GM23338 (cell line): ENCODE data around the gene ELAPOR2. TPM values are rescaled to one million over a fixed set of nuclear protein-coding genes. Genes with fewer than 3 reads are reported as not detected.
A peak's percentile ranks its signal among the peaks of the same experiment; 100 is the strongest.

Source experiments
- ATAC-seq: fragments of 200-7000 bp; cut with Tn5 transposase; 3 replicates; pipeline ENCODE4 v1.9.1; 2020
- DNase-seq: peaks from one replicate; pipeline ENCODE4 v3.0.0-alpha.2; 2015; ENCODE audit warnings: low spot score
- H2AFZ ChIP-seq: fragments of 200-600 bp; sonication (generic); 2 replicates; pipeline ENCODE4 v1.8.0; 2016; ENCODE audit warnings: antibody characterized with exemption, mild to moderate bottlenecking, moderate library complexity
- H3F3A ChIP-seq: fragments of 200-600 bp; sonication (generic); replicated peaks from 2 replicates; pipeline ENCODE4 v1.8.0; 2017; ENCODE audit warnings: antibody characterized with exemption, mixed run types, low read depth
- H3K27ac ChIP-seq: fragments of 200-600 bp; sonication (generic); 2 replicates; pipeline ENCODE4 v1.6.1; 2016; ENCODE audit warnings: low read depth
- H3K27me3 ChIP-seq: fragments of 200-600 bp; sonication (generic); 2 replicates; pipeline ENCODE4 v1.8.0; 2016; ENCODE audit warnings: mild to moderate bottlenecking, mixed run types, moderate library complexity; ENCODE audit not compliant: insufficient read depth
- H3K36me3 ChIP-seq: fragments of 200-600 bp; sonication (generic); 2 replicates; pipeline ENCODE4 v1.8.0; 2016; ENCODE audit warnings: mild to moderate bottlenecking; ENCODE audit not compliant: insufficient read depth
- H3K4me1 ChIP-seq: fragments of 200-600 bp; sonication (generic); 2 replicates; pipeline ENCODE4 v1.8.0; 2016; ENCODE audit warnings: mild to moderate bottlenecking, moderate library complexity; ENCODE audit not compliant: insufficient read depth
- H3K4me2 ChIP-seq: fragments of 200-600 bp; sonication (generic); 2 replicates; pipeline ENCODE4 v1.7.1; 2017; ENCODE audit warnings: mixed run types
- H3K4me3 ChIP-seq: fragments of 200-600 bp; sonication (generic); 2 replicates; pipeline ENCODE4 v1.6.1; 2016; ENCODE audit warnings: mixed run types
- H3K79me2 ChIP-seq: fragments of 200-600 bp; sonication (generic); replicated peaks from 2 replicates; pipeline ENCODE4 v1.8.0; 2017; ENCODE audit warnings: mild to moderate bottlenecking; ENCODE audit not compliant: insufficient read depth
- H3K9me2 ChIP-seq: fragments of 200-600 bp; sonication (generic); 2 replicates; pipeline ENCODE4 v1.8.0; 2017; ENCODE audit not compliant: insufficient read depth
- H4K20me1 ChIP-seq: fragments of 200-600 bp; sonication (generic); replicated peaks from 2 replicates; pipeline ENCODE4 v1.8.0; 2017; ENCODE audit warnings: mild to moderate bottlenecking; ENCODE audit not compliant: insufficient read depth
- H3K27ac Mint-ChIP-seq: 2 replicates; pipeline ENCODE4 v1.8.0; 2020; ENCODE audit warnings: inconsistent platforms, mild to moderate bottlenecking, moderate library complexity, mixed read lengths
- H3K27me3 Mint-ChIP-seq: 3 replicates; pipeline ENCODE4 v1.8.0; 2022; ENCODE audit warnings: low read depth, mild to moderate bottlenecking, moderate library complexity, mixed read lengths, inconsistent platforms; ENCODE audit not compliant: insufficient read depth, poor library complexity
- H3K36me3 Mint-ChIP-seq: 3 replicates; pipeline ENCODE4 v1.8.0; 2021; ENCODE audit warnings: low read depth, mild to moderate bottlenecking, inconsistent platforms, moderate library complexity, mixed read lengths
- H3K4me1 Mint-ChIP-seq: 3 replicates; pipeline ENCODE4 v1.8.0; 2020; ENCODE audit warnings: mild to moderate bottlenecking, inconsistent platforms, mixed read lengths
- H3K4me3 Mint-ChIP-seq: 3 replicates; pipeline ENCODE4 v1.8.0; 2021; ENCODE audit warnings: moderate library complexity, mild to moderate bottlenecking, inconsistent platforms, mixed read lengths
- H3K9me3 Mint-ChIP-seq: 3 replicates; pipeline ENCODE4 v1.8.0; 2020; ENCODE audit warnings: moderate library complexity, mild to moderate bottlenecking, inconsistent platforms, mixed read lengths
- CREB1 ChIP-seq: fragments of 250-450 bp; sonication (Bioruptor Pico); IDR thresholded peaks from 2 replicates; pipeline ENCODE4 v1.5.0; 2020; ENCODE audit warnings: low read depth, mild to moderate bottlenecking, moderate library complexity
- EZH2 ChIP-seq: fragments of 200-600 bp; sonication (generic); IDR thresholded peaks from one replicate; pipeline ENCODE4 v1.8.0; 2017; ENCODE audit warnings: antibody characterized with exemption, mild to moderate bottlenecking, low read depth; ENCODE audit not compliant: unreplicated experiment
- EZH2phosphoT487 ChIP-seq: fragments of 200-600 bp; sonication (generic); IDR thresholded peaks from one replicate; pipeline ENCODE4 v1.8.1; 2018; ENCODE audit warnings: antibody characterized with exemption; ENCODE audit not compliant: unreplicated experiment
- JUNB ChIP-seq: IDR thresholded peaks from one replicate; pipeline ENCODE4 v1.6.1; 2016; ENCODE audit warnings: antibody characterized with exemption; ENCODE audit not compliant: unreplicated experiment
- NANOG ChIP-seq: IDR thresholded peaks from 2 replicates; pipeline ENCODE4 v1.6.1; 2016; ENCODE audit warnings: antibody characterized with exemption, borderline replicate concordance
- POLR2AphosphoS5 ChIP-seq: IDR thresholded peaks from 2 replicates; pipeline ENCODE4 v1.6.1; 2016; ENCODE audit warnings: antibody characterized with exemption, low read depth
- STAT1 ChIP-seq: IDR thresholded peaks from one replicate; pipeline ENCODE4 v1.6.1; 2016; ENCODE audit warnings: antibody characterized with exemption; ENCODE audit not compliant: unreplicated experiment
- ZNF114 ChIP-seq: fragments of 250-450 bp; sonication (Bioruptor Pico); IDR thresholded peaks from 2 replicates; pipeline ENCODE4 v1.5.0; 2020; ENCODE audit warnings: mild to moderate bottlenecking, moderate library complexity
- ZNF331 ChIP-seq: fragments of 250-450 bp; sonication (Bioruptor Pico); IDR thresholded peaks from 2 replicates; pipeline ENCODE4 v1.5.0; 2020; ENCODE audit warnings: low read depth, mild to moderate bottlenecking, moderate library complexity
- polyA plus RNA-seq: library from polyadenylated mRNA; unstranded; fragments of >200 nt; fragmentation: Nextera tagmentation; extraction: Ambion mirVana; gene quantifications from 2 replicates; pipeline ENCODE4 v1.2.1, GENCODE V29; 2016
- total RNA-seq: library from RNA; depleted of rRNA; stranded (reverse); fragments of >200 nt; shearing (Covaris generic); gene quantifications from 2 replicates; pipeline ENCODE4 v1.2.3, GENCODE V29; 2014
- TF ChIP-seq, protein P1 (sequence below), 2 experiments: fragments of 200-600 bp in 1 of 2; sonication (generic) in 1 of 2; conservative IDR thresholded peaks; 2 replicates each; pipeline versions ENCODE4 v1.5.1 to v1.6.1; 2016 to 2017; ENCODE audit warnings: antibody characterized with exemption in 2 of 2, low read depth in 2 of 2, mild to moderate bottlenecking in 2 of 2, moderate library complexity in 1 of 2
- TF ChIP-seq, protein P2 (sequence below): fragments of 250-450 bp; sonication (Bioruptor Pico); IDR thresholded peaks from 2 replicates; pipeline ENCODE4 v1.5.0; 2020; ENCODE audit warnings: mild to moderate bottlenecking, moderate library complexity
- TF ChIP-seq, protein P3 (sequence below): IDR thresholded peaks from one replicate; pipeline ENCODE4 v1.6.1; 2018; ENCODE audit warnings: antibody characterized with exemption; ENCODE audit not compliant: unreplicated experiment
- TF ChIP-seq, protein P4 (sequence below): IDR thresholded peaks from 2 replicates; pipeline ENCODE4 v1.6.1; 2016; ENCODE audit warnings: antibody characterized with exemption

ELAPOR2 gene
- total and polyA plus RNA-seq, 2 experiments from 2014 or later, result 12.0 to 42.9 TPM

DNA sequence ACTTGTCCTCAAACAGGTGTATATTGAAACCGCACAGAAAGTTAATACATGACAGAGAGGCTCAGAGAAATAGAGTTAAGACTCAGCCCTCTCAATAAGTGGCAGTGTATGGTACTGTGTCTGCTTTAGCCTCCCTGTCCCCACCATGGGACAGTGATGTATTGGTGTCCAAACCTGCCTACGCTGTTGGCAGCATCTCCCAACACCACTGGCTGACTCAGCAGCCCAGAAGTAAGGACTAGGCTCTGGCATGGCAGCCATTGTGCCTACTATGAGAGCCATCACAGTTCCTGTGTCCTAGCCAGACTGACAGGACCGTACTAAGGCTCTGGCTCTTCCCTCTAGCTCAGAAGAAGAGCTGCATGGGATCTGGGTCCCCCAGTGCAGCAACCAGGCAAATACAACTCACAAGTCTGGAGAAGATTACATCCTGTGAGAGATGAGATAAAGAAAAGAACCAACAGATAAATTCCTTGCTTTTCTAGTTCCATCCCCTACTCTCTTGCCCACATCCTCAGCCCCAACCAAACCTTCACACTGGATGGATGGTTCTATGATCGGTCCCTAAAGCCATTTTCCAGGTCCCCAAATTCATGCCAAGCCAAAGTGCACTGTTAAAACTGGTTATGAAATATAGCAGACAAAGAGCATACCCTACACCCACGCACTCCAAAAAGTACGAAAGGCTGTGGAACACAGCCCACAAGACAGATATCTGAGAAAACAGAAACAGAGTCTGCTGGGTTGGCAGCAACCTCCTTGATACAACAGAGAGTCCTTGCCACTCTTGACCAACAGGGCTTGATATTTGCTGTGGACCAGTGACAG, 48.7 kb upstream of the ELAPOR2 start:
- H3K36me3 Mint-ChIP-seq, result no peaks in the 10 kb centered on the region
- Histone ChIP-seq H3K79me2 (no peaks in the 10 kb centered on the region), H3K4me2 (no peak overlapping the region), H3K4me3 (no peak overlapping the region), H3K36me3 (no peaks in the 10 kb centered on the region; the same call in 1 of the 2 replicates), H3K9me2 (0 out of 2 replicates have a peak, but pooled peaks cover 8% of the 10 kb centered on the region), H3K4me1 (no peaks in the 10 kb centered on the region), H3F3A (no peaks in the 10 kb centered on the region), H3K27me3 (no peaks in the 10 kb centered on the region), H2AFZ (peak overlapping the region; percentile 29), H3K27ac (no peak overlapping the region), H4K20me1 (no peaks in the 10 kb centered on the region)
- peaks cover 3% of the 10 kb centered on the region; the same call in 2 of the 3 replicates for H3K9me3 Mint-ChIP-seq
- TF ChIP-seq STAT1, result no peak
- no peak for TF ChIP-seq JUNB
- TF ChIP-seq, protein P1, sequence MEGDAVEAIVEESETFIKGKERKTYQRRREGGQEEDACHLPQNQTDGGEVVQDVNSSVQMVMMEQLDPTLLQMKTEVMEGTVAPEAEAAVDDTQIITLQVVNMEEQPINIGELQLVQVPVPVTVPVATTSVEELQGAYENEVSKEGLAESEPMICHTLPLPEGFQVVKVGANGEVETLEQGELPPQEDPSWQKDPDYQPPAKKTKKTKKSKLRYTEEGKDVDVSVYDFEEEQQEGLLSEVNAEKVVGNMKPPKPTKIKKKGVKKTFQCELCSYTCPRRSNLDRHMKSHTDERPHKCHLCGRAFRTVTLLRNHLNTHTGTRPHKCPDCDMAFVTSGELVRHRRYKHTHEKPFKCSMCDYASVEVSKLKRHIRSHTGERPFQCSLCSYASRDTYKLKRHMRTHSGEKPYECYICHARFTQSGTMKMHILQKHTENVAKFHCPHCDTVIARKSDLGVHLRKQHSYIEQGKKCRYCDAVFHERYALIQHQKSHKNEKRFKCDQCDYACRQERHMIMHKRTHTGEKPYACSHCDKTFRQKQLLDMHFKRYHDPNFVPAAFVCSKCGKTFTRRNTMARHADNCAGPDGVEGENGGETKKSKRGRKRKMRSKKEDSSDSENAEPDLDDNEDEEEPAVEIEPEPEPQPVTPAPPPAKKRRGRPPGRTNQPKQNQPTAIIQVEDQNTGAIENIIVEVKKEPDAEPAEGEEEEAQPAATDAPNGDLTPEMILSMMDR (conservative IDR thresholded peaks at IDR 0.05; ENCODE audit: low read depth in 2 of 2), result no peak
- no peak for TF ChIP-seq EZH2
- no peak for TF ChIP-seq ZNF114
- TF ChIP-seq, protein P2, sequence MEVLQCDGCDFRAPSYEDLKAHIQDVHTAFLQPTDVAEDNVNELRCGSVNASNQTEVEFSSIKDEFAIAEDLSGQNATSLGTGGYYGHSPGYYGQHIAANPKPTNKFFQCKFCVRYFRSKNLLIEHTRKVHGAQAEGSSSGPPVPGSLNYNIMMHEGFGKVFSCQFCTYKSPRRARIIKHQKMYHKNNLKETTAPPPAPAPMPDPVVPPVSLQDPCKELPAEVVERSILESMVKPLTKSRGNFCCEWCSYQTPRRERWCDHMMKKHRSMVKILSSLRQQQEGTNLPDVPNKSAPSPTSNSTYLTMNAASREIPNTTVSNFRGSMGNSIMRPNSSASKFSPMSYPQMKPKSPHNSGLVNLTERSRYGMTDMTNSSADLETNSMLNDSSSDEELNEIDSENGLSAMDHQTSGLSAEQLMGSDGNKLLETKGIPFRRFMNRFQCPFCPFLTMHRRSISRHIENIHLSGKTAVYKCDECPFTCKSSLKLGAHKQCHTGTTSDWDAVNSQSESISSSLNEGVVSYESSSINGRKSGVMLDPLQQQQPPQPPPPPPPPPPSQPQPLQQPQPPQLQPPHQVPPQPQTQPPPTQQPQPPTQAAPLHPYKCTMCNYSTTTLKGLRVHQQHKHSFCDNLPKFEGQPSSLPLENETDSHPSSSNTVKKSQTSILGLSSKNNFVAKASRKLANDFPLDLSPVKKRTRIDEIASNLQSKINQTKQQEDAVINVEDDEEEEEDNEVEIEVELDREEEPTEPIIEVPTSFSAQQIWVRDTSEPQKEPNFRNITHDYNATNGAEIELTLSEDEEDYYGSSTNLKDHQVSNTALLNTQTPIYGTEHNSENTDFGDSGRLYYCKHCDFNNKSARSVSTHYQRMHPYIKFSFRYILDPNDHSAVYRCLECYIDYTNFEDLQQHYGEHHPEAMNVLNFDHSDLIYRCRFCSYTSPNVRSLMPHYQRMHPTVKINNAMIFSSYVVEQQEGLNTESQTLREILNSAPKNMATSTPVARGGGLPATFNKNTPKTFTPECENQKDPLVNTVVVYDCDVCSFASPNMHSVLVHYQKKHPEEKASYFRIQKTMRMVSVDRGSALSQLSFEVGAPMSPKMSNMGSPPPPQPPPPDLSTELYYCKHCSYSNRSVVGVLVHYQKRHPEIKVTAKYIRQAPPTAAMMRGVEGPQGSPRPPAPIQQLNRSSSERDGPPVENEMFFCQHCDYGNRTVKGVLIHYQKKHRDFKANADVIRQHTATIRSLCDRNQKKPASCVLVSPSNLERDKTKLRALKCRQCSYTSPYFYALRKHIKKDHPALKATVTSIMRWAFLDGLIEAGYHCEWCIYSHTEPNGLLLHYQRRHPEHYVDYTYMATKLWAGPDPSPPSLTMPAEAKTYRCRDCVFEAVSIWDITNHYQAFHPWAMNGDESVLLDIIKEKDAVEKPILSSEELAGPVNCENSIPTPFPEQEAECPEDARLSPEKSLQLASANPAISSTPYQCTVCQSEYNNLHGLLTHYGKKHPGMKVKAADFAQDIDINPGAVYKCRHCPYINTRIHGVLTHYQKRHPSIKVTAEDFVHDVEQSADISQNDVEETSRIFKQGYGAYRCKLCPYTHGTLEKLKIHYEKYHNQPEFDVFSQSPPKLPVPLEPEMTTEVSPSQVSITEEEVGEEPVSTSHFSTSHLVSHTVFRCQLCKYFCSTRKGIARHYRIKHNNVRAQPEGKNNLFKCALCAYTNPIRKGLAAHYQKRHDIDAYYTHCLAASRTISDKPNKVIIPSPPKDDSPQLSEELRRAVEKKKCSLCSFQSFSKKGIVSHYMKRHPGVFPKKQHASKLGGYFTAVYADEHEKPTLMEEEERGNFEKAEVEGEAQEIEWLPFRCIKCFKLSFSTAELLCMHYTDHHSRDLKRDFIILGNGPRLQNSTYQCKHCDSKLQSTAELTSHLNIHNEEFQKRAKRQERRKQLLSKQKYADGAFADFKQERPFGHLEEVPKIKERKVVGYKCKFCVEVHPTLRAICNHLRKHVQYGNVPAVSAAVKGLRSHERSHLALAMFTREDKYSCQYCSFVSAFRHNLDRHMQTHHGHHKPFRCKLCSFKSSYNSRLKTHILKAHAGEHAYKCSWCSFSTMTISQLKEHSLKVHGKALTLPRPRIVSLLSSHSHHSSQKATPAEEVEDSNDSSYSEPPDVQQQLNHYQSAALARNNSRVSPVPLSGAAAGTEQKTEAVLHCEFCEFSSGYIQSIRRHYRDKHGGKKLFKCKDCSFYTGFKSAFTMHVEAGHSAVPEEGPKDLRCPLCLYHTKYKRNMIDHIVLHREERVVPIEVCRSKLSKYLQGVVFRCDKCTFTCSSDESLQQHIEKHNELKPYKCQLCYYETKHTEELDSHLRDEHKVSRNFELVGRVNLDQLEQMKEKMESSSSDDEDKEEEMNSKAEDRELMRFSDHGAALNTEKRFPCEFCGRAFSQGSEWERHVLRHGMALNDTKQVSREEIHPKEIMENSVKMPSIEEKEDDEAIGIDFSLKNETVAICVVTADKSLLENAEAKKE (CRISPR knock-in tag), result no peak
- TF ChIP-seq, protein P3, sequence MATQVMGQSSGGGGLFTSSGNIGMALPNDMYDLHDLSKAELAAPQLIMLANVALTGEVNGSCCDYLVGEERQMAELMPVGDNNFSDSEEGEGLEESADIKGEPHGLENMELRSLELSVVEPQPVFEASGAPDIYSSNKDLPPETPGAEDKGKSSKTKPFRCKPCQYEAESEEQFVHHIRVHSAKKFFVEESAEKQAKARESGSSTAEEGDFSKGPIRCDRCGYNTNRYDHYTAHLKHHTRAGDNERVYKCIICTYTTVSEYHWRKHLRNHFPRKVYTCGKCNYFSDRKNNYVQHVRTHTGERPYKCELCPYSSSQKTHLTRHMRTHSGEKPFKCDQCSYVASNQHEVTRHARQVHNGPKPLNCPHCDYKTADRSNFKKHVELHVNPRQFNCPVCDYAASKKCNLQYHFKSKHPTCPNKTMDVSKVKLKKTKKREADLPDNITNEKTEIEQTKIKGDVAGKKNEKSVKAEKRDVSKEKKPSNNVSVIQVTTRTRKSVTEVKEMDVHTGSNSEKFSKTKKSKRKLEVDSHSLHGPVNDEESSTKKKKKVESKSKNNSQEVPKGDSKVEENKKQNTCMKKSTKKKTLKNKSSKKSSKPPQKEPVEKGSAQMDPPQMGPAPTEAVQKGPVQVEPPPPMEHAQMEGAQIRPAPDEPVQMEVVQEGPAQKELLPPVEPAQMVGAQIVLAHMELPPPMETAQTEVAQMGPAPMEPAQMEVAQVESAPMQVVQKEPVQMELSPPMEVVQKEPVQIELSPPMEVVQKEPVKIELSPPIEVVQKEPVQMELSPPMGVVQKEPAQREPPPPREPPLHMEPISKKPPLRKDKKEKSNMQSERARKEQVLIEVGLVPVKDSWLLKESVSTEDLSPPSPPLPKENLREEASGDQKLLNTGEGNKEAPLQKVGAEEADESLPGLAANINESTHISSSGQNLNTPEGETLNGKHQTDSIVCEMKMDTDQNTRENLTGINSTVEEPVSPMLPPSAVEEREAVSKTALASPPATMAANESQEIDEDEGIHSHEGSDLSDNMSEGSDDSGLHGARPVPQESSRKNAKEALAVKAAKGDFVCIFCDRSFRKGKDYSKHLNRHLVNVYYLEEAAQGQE, result no peak
- no peak for TF ChIP-seq EZH2phosphoT487
- TF ChIP-seq NANOG, result no peak
- no peak for TF ChIP-seq CREB1
- no peak for TF ChIP-seq ZNF331 (CRISPR knock-in tag)
- TF ChIP-seq, protein P4, sequence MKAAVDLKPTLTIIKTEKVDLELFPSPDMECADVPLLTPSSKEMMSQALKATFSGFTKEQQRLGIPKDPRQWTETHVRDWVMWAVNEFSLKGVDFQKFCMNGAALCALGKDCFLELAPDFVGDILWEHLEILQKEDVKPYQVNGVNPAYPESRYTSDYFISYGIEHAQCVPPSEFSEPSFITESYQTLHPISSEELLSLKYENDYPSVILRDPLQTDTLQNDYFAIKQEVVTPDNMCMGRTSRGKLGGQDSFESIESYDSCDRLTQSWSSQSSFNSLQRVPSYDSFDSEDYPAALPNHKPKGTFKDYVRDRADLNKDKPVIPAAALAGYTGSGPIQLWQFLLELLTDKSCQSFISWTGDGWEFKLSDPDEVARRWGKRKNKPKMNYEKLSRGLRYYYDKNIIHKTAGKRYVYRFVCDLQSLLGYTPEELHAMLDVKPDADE, result no peak
- TF ChIP-seq POLR2AphosphoS5, result no peak
- H3K4me3 Mint-ChIP-seq, result no peak overlapping the region
- DNase-seq (no peak), ATAC-seq (no peak)
- no peaks in the 10 kb centered on the region for H3K27me3 Mint-ChIP-seq
- no peaks in the 10 kb centered on the region for H3K4me1 Mint-ChIP-seq
- H3K27ac Mint-ChIP-seq, result no peak overlapping the region
